Activated CD4-positive, CD25-positive, alpha-beta regulatory T cell treated with anti-CD3 and anti-CD28 coated beads, Interleukin-2, amount 50 U/mL, for 24 hours (primary cell): ENCODE results near the gene OTOA.
"Not testable (repeated sequence)": the region's sequence is repeated elsewhere in the genome, so short reads cannot be mapped to it uniquely, and the experiment has no call there.

ENCODE experiments used
- ATAC-seq, 2 donors: fragments of 150-1000 bp; cut with Tn5 transposase; one replicate each; pipeline ENCODE4 v1.10.0; 2021; ENCODE audit warnings: mild to moderate bottlenecking in 1 of 2, moderate library complexity in 1 of 2

OTOA gene

GRCh38 chr16:21663889-21664647 lies at the start of gene OTOA:
Gene OTOA, plus strand, starts transcription at chr16:21663968. Its CDS starts 14,547 bp downstream, at chr16:21678515.
- peak; percentile 46 to 77 for ATAC-seq

- ATAC-seq = no peak
Measured at GRCh38 chr16:21614896-21615295, 48.9 kb upstream of the OTOA start.

GRCh38 chr16:21617607-21618006 lies 46.2 kb upstream of the OTOA start:
- ATAC-seq = peak; percentile 61 to 73

- no peak for ATAC-seq
Measured at GRCh38 chr16:21618281-21618680, 45.5 kb upstream of the OTOA start.

- ATAC-seq = no peak
Measured at GRCh38 chr16:21619765-21620425, 43.9 kb upstream of the OTOA start.

GRCh38 chr16:21620592-21620991 lies 43.2 kb upstream of the OTOA start:
- ATAC-seq = no peak

GRCh38 chr16:21622545-21622944 lies 41.2 kb upstream of the OTOA start:
- peak; percentile 11 to 68 for ATAC-seq

- ATAC-seq = no peak
Measured at GRCh38 chr16:21625026-21625425, 38.7 kb upstream of the OTOA start.

GRCh38 chr16:21626659-21627277 lies 37.0 kb upstream of the OTOA start:
- peak; percentile 67 to 72 for ATAC-seq

GRCh38 chr16:21628121-21628726 lies 35.5 kb upstream of the OTOA start:
- ATAC-seq = no peak

- no peak for ATAC-seq
Measured at GRCh38 chr16:21628772-21629171, 35.0 kb upstream of the OTOA start.

GRCh38 chr16:21629616-21630539 lies 33.9 kb upstream of the OTOA start:
- not testable (repeated sequence) for ATAC-seq

- not testable (repeated sequence) for ATAC-seq
Measured at GRCh38 chr16:21630866-21631265, 32.9 kb upstream of the OTOA start.

- not testable (repeated sequence) for ATAC-seq
Measured at GRCh38 chr16:21631376-21631775, 32.4 kb upstream of the OTOA start.

- not testable (repeated sequence) for ATAC-seq
Measured at GRCh38 chr16:21631951-21632575, 31.7 kb upstream of the OTOA start.

GRCh38 chr16:21634216-21634615 lies 29.6 kb upstream of the OTOA start:
- no peak for ATAC-seq

GRCh38 chr16:21635694-21636093 lies 28.1 kb upstream of the OTOA start:
- ATAC-seq = not testable (repeated sequence)

GRCh38 chr16:21637032-21637968 lies 26.5 kb upstream of the OTOA start:
- ATAC-seq = no peak

GRCh38 chr16:21638573-21638975 lies 25.2 kb upstream of the OTOA start:
- peak; percentile 78 to 83 for ATAC-seq

GRCh38 chr16:21639493-21639892 lies 24.3 kb upstream of the OTOA start:
- no peak for ATAC-seq
